Skeletal muscle cell (primary cell): ENCODE measurements around the gene CMIP.

Source experiments
- DNase-seq: peaks from one replicate; pipeline ENCODE4 v3.0.0-alpha.2; 2010; ENCODE audit warnings: low read depth
- H3K4me3 ChIP-seq: 2 replicates; pipeline ENCODE4 v1.5.1; 2011; ENCODE audit warnings: low read depth, mild to moderate bottlenecking, control low read depth, low read length, moderate library complexity

Gene CMIP

GRCh38 chr16:81445143-81445961 is 744 bp downstream of the CMIP start:
- peak overlapping the region; percentile 78 for H3K4me3 ChIP-seq
- DNase-seq, result no peak

GRCh38 chr16:81445966-81446906 is 1.6 kb downstream of the CMIP start:
- DNase-seq, result no peak
- peak overlapping the region; percentile 78 for H3K4me3 ChIP-seq

GRCh38 chr16:81446907-81447268 is 2.3 kb downstream of the CMIP start:
- peak overlapping the region; percentile 78 for H3K4me3 ChIP-seq
- DNase-seq, result no peak

- H3K4me3 ChIP-seq, result no peak overlapping the region
- no peak for DNase-seq
These were observed 2.9 kb downstream of the CMIP start for GRCh38 chr16:81447383-81448101.

GRCh38 chr16:81448154-81449131 is 3.8 kb downstream of the CMIP start:
- no peak overlapping the region for H3K4me3 ChIP-seq
- DNase-seq, result no peak

GRCh38 chr16:81449241-81449640 is 4.6 kb downstream of the CMIP start:
- no peak for DNase-seq
- H3K4me3 ChIP-seq, result no peak overlapping the region

GRCh38 chr16:81449899-81450608 is 5.4 kb downstream of the CMIP start:
- DNase-seq, result no peak
- no peak overlapping the region for H3K4me3 ChIP-seq

GRCh38 chr16:81450783-81451491 is 6.3 kb downstream of the CMIP start:
- no peak overlapping the region for H3K4me3 ChIP-seq
- DNase-seq, result no peak

GRCh38 chr16:81451753-81452680 is 7.4 kb downstream of the CMIP start:
- no peak overlapping the region for H3K4me3 ChIP-seq
- no peak for DNase-seq

GRCh38 chr16:81453091-81453728 is 8.6 kb downstream of the CMIP start:
- no peak overlapping the region for H3K4me3 ChIP-seq
- DNase-seq, result no peak

GRCh38 chr16:81454044-81454443 is 9.4 kb downstream of the CMIP start:
- H3K4me3 ChIP-seq, result no peak overlapping the region
- no peak for DNase-seq

GRCh38 chr16:81455006-81455405 is 10.4 kb downstream of the CMIP start:
- H3K4me3 ChIP-seq, result no peak overlapping the region
- DNase-seq, result no peak

- H3K4me3 ChIP-seq, result no peak overlapping the region
- no peak for DNase-seq
These were observed 11.3 kb downstream of the CMIP start for GRCh38 chr16:81455720-81456494.

GRCh38 chr16:81456523-81457325 is 12.1 kb downstream of the CMIP start:
- H3K4me3 ChIP-seq, result no peak overlapping the region
- DNase-seq, result no peak
